HepG2 (cell line): ENCODE data around the gene AFTPH. TPM values are rescaled to one million over a fixed set of nuclear protein-coding genes. Genes with fewer than 3 reads are reported as not detected.
A peak's percentile ranks its signal among the peaks of the same experiment; 100 is the strongest.

Experiments
- ATAC-seq: fragments of 200-7000 bp; cut with Tn5 transposase; 3 replicates; pipeline ENCODE4 v1.9.1; 2020; ENCODE audit warnings: mild to moderate bottlenecking, moderate library complexity
- BruUV-seq: library from RNA; stranded (reverse); fragments of 400-500 nt; replicated peaks from 2 replicates; lab custom pipeline; 2021; lab: Mats Ljungman, UMichigan
- CTCF ChIA-PET: fragments of 300-600 bp; formaldehyde crosslinking; extraction: SDS; loops from one replicate; lab custom pipeline; 2021; ENCODE audit warnings: low total read pairs, inconsistent platforms, low intra/inter-chr PET ratio; lab: Yijun Ruan, JAX
- POLR2A ChIA-PET: fragments of 350-600 bp; sonication (Branson Sonifier 250); formaldehyde crosslinking; loops from one replicate; lab custom pipeline; 2020; ENCODE audit warnings: antibody characterized with exemption, inconsistent platforms; lab: Yijun Ruan, JAX
- DNase-seq: peaks from one replicate; pipeline ENCODE4 v3.0.0-alpha.2; 2015; ENCODE audit warnings: low spot score
- FAIRE-seq: peaks from 3 replicates; lab custom pipeline; 2011; peaks lifted over from hg19 to GRCh38; lab: Jason Lieb, UNC
- H2AFZ ChIP-seq: one replicate; pipeline ENCODE4 v1.6.1; 2011; ENCODE audit warnings: low read length, inconsistent platforms
- H3K27ac ChIP-seq: fragments of 300-600 bp; 3 replicates; pipeline ENCODE4 v1.8.0; 2011; ENCODE audit warnings: mixed run types, mild to moderate bottlenecking, mixed read lengths, low read length, inconsistent platforms; ENCODE audit not compliant: insufficient read depth; ENCODE audit errors: extremely low read length
- H3K27me3 ChIP-seq, 2 experiments: fragments of 200-600 bp in 1 of 2; 2 replicates in 1 of 2; 3 replicates in 1 of 2; pipeline versions ENCODE4 v1.6.0 to v1.8.0; 2011; ENCODE audit warnings: low read length in 2 of 2, mild to moderate bottlenecking in 2 of 2, moderate library complexity in 2 of 2, inconsistent platforms in 1 of 2; ENCODE audit not compliant: insufficient read depth in 2 of 2, control insufficient read depth in 1 of 2
- H3K36me3 ChIP-seq, 2 experiments: fragments of 200-600 bp in 1 of 2; replicated peaks in 1 of 2; 2 replicates in 1 of 2; 3 replicates in 1 of 2; pipeline versions ENCODE4 v1.5.1 to v1.8.0; 2011; ENCODE audit warnings: low read length in 2 of 2, inconsistent platforms in 1 of 2; ENCODE audit not compliant: insufficient read depth in 2 of 2, control insufficient read depth in 1 of 2
- H3K4me1 ChIP-seq: 2 replicates; pipeline ENCODE4 v1.5.1; 2012; ENCODE audit warnings: low read length, inconsistent platforms; ENCODE audit not compliant: insufficient read depth
- H3K4me2 ChIP-seq: 2 replicates; pipeline ENCODE4 v1.6.0; 2011; ENCODE audit warnings: low read depth, low read length, inconsistent platforms
- H3K4me3 ChIP-seq, 3 experiments: fragments of 200-600 bp in 1 of 3; sonication (generic), shearing (Covaris generic) in 1 of 3; replicated peaks in 1 of 3; 2 replicates each; pipeline ENCODE4 v1.5.1; 2011 to 2016; ENCODE audit warnings: low read length in 3 of 3, inconsistent platforms in 2 of 3, low read depth in 2 of 3, mild to moderate bottlenecking in 2 of 3, control low read depth in 1 of 3, mixed read lengths in 1 of 3; ENCODE audit not compliant: insufficient read depth in 1 of 3
- H3K79me2 ChIP-seq: one replicate; pipeline ENCODE4 v1.6.1; 2011; ENCODE audit warnings: low read length, inconsistent platforms; ENCODE audit not compliant: insufficient read depth
- H3K9ac ChIP-seq: 2 replicates; pipeline ENCODE4 v1.6.0; 2011; ENCODE audit warnings: mild to moderate bottlenecking, low read depth, low read length, inconsistent platforms; ENCODE audit not compliant: insufficient read depth
- H3K9me3 ChIP-seq: 2 replicates; pipeline ENCODE4 v1.5.1; 2012; ENCODE audit warnings: mild to moderate bottlenecking, low read length
- H4K20me1 ChIP-seq: 2 replicates; pipeline ENCODE4 v1.6.0; 2011; ENCODE audit warnings: inconsistent platforms, mild to moderate bottlenecking, low read length, moderate library complexity; ENCODE audit not compliant: insufficient read depth
- CTCF ChIP-seq: sonication (generic); formaldehyde crosslinking; IDR thresholded peaks from 2 replicates; pipeline ENCODE4 v1.5.0; 2020; ENCODE audit warnings: mild to moderate bottlenecking, missing genetic modification reagents, moderate library complexity
- FOXO4 ChIP-seq: sonication (generic); formaldehyde crosslinking; conservative IDR thresholded peaks from 2 replicates; pipeline ENCODE4 v1.8.1; 2023; ENCODE audit warnings: missing genetic modification reagents
- LCORL ChIP-seq, 2 experiments: fragments of 450-650 bp in 1 of 2; sonication (generic) in 1 of 2; formaldehyde crosslinking in 1 of 2; IDR thresholded peaks; 2 replicates each; pipeline versions ENCODE4 v1.5.0 to v1.6.1; 2017 to 2020; ENCODE audit warnings: antibody characterized with exemption in 1 of 2, missing genetic modification reagents in 1 of 2
- PATZ1 ChIP-seq: sonication (generic); formaldehyde crosslinking; IDR thresholded peaks from 2 replicates; pipeline ENCODE4 v1.4.0; 2020; ENCODE audit warnings: missing genetic modification reagents
- SMC3 ChIP-seq: IDR thresholded peaks from 2 replicates; pipeline ENCODE4 v1.6.1; 2011; ENCODE audit warnings: low read length, improper control_type of control experiment
- SRSF1 ChIP-seq: fragments of 200-400 bp; formaldehyde crosslinking; optimal IDR thresholded peaks from 2 replicates; pipeline ENCODE3; 2017; ENCODE audit warnings: mild to moderate bottlenecking, low read depth, low read length, moderate library complexity
- STAG1 ChIP-seq: sonication (generic); formaldehyde crosslinking; IDR thresholded peaks from 2 replicates; pipeline ENCODE4 v1.4.0; 2020; ENCODE audit warnings: missing genetic modification reagents
- TFE3 ChIP-seq: IDR thresholded peaks from 2 replicates; pipeline ENCODE4 v1.6.1; 2016
- ZBTB49 ChIP-seq: sonication (generic); formaldehyde crosslinking; IDR thresholded peaks from 2 replicates; pipeline ENCODE4 v1.4.0; 2020; ENCODE audit warnings: missing genetic modification reagents, borderline replicate concordance
- ZBTB7A ChIP-seq: sonication (generic); formaldehyde crosslinking; IDR thresholded peaks from 2 replicates; pipeline ENCODE4 v1.8.0; 2022; ENCODE audit warnings: mild to moderate bottlenecking, missing genetic modification reagents
- ZNF510 ChIP-seq: sonication (generic); formaldehyde crosslinking; IDR thresholded peaks from 2 replicates; pipeline ENCODE4 v1.4.0; 2020; ENCODE audit warnings: low read depth, mild to moderate bottlenecking, missing genetic modification reagents
- ZNF549 ChIP-seq: sonication (generic); formaldehyde crosslinking; IDR thresholded peaks from 2 replicates; pipeline ENCODE4 v1.5.0; 2020; ENCODE audit warnings: missing genetic modification reagents
- ZNF883 ChIP-seq: sonication (generic); formaldehyde crosslinking; IDR thresholded peaks from 2 replicates; pipeline ENCODE4 v1.5.1; 2020; ENCODE audit warnings: mild to moderate bottlenecking, missing genetic modification reagents; ENCODE audit errors: not compliant biosample characterization
- WGBS: methylation state at CpG from one replicate; pipeline ENCODE4 v1.1.6; 2017; ENCODE audit warnings: low lambda C conversion rate; 5-methylcytosine and 5-hydroxymethylcytosine counted together
- in situ Hi-C: cut with HindIII; loops from 2 replicates; pipeline ENCODE4 v1.10.0; 2017; ENCODE audit warnings: low pct_unique_long_range_greater_than_20kb; ENCODE audit not compliant: extremely low pct_ligation_motif_present
- intact Hi-C: fragments of 100-400 bp; cut with micrococcal nuclease; formaldehyde crosslinking; loops from one replicate; pipeline ENCODE4 v1.10.0; 2022; ENCODE audit not compliant: unreplicated experiment
- polyA plus RNA-seq, 8 experiments: library from polyadenylated mRNA; depleted of rRNA in 3 of 8; stranded (reverse) in 7 of 8; unstranded in 1 of 8; fragments of >200 nt; fragmentation: Illumina TruSeq in 4 of 8; extraction: Trizol in 4 of 8; gene quantifications; 2 replicates each; pipeline versions ENCODE4 v1.2.1 to v1.2.3, GENCODE V29; 2011 to 2016; ENCODE audit warnings: low read depth in 4 of 8, missing spikeins in 1 of 8, mixed read lengths in 1 of 8; ENCODE audit not compliant: insufficient read depth in 1 of 8
- total RNA-seq, 5 experiments: library from RNA; depleted of rRNA; stranded (reverse); fragments of >200 nt; fragmentation: Illumina TruSeq; extraction: Trizol; gene quantifications; 2 replicates each; pipeline ENCODE4 v1.2.3, GENCODE V29; 2016; ENCODE audit warnings: low read depth in 1 of 5

AFTPH gene
- total and polyA plus RNA-seq, 2 of the 13 experiments (the other 11 are each of a cell fraction or from before 2014, with no cell fraction given): 27.5 to 36.8 TPM

- Histone ChIP-seq H2AFZ (no peak overlapping the region), H3K4me3 (peak overlapping the region in 1 of 3 experiments; percentile 2; a peak in 1 of 6 replicates), H3K79me2 (no peaks in the 10 kb centered on the region), H3K9ac (no peak overlapping the region), H3K9me3 (no peaks in the 10 kb centered on the region), H3K27ac (no peak overlapping the region), H3K27me3 (peaks cover 1 to 5% of the 10 kb centered on the region in 2 experiments; a peak in 2 of 5 replicates), H4K20me1 (no peaks in the 10 kb centered on the region), H3K4me2 (no peak overlapping the region), H3K36me3 (no peaks in the 10 kb centered on the region), H3K4me1 (peaks cover 22% of the 10 kb centered on the region)
- FAIRE-seq (no peak), DNase-seq (no peak), ATAC-seq (peak; percentile 65)
- WGBS: 56% methylated on average over 12 of the region's 13 CpGs
- in situ Hi-C loops (loop anchor here (25.0 kb wide), 1 partner anchor 940 kb away; no protein-coding TSS in a partner anchor), intact Hi-C loops (no loop called here)
- BruUV-seq: no TSS peak
- POLR2A ChIA-PET: no interaction called here
- CTCF ChIA-PET: no interaction called here
- TF ChIP-seq SMC3 (peak; percentile 54), ZNF883 (CRISPR knock-in tag) (no peak), CTCF (CRISPR knock-in tag) (peak; percentile 69), FOXO4 (CRISPR knock-in tag) (peak; percentile 89; the same call in 1 of the 2 replicates), ZBTB49 (CRISPR knock-in tag) (no peak), ZNF549 (CRISPR knock-in tag) (no peak), ZBTB7A (CRISPR knock-in tag) (0 out of 2 replicates have a peak, but pooled peaks have one; percentile 43), STAG1 (CRISPR knock-in tag) (peak; percentile 74), LCORL (IDR thresholded peaks at IDR 0.05) (no peak), LCORL (CRISPR knock-in tag; IDR thresholded peaks at IDR 0.05) (peak; percentile 36; the same call in 1 of the 2 replicates), ZNF510 (CRISPR knock-in tag) (no peak), SRSF1 (no peak), TFE3 (CRISPR knock-in tag) (no peak), PATZ1 (CRISPR knock-in tag) (0 out of 2 replicates have a peak, but pooled peaks have one; percentile 18)
These were observed 98.5 kb downstream of the AFTPH start for GRCh38 chr2:64622443-64623241.
